ACHN (cell line): ENCODE results near the gene TSHR.
"Not testable (repeated sequence)": the region's sequence is repeated elsewhere in the genome, so short reads cannot be mapped to it uniquely, and the experiment has no call there.

Experiments
- DNase-seq: peaks from one replicate; pipeline ENCODE4 v3.0.0-alpha.2; 2015
- in situ Hi-C: cut with HindIII; loops from 2 replicates; pipeline ENCODE4 v1.10.0; 2017; ENCODE audit warnings: low sequenced_read_pairs, low pct_ligation_motif_present, low pct_unique_long_range_greater_than_20kb

TSHR gene

GRCh38 chr14:80946187-80946586 lies 9.2 kb upstream of the TSHR start:
- no peak for DNase-seq
- in situ Hi-C loops = no loop called here

DNA sequence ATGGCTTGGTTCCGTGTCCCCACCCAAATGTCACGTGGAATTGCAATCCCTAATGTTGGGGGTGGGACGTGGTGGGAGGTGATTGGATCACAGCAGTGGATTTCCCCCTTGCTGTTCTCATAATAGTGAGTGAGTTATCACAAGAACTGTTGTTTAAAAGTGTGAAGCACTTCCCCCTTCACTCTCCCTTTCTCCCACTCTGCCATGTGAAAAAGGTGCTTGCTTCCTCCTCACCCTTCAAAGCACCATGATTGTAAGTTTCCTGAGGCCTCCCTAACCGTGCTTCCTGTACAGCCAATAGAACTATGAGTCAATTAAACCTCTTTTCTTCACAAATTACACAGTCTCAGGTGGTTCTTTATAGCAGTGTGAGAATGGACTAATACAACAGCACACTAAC lies 8.6 kb upstream of the TSHR start:
- DNase-seq = no peak
- in situ Hi-C loops = no loop called here

- in situ Hi-C loops = no loop called here
- DNase-seq = no peak
These were observed 7.1 kb upstream of the TSHR start for GRCh38 chr14:80948291-80948690.

DNA sequence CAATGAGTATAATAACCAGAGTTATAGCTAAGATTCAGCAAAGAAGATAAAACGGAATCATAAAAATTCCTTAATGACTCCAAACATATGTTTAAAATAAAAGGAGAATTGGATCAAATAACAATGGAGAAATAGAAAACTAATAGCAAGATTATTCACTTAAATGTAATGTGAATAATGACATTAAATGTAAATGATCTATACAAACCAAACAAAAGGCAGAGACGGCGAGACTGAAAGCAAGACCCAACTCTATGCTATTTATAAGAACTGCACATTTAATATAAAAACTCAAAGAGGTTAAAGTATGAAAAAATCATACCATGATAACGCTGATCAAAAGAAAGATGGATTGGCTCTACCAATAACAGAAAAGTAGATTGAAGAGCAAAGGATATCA lies 3.9 kb upstream of the TSHR start:
- no peak for DNase-seq
- in situ Hi-C loops = no loop called here

GRCh38 chr14:80953211-80953610 lies 2.2 kb upstream of the TSHR start:
- DNase-seq, in situ Hi-C loops: not testable (repeated sequence)

- DNase-seq = peak; percentile 70
- in situ Hi-C loops = no loop called here
These were observed 628 bp upstream of the TSHR start for GRCh38 chr14:80954687-80955299.

GRCh38 chr14:80956102-80956501 lies 681 bp downstream of the TSHR start:
- in situ Hi-C loops = no loop called here
- DNase-seq = no peak

DNA sequence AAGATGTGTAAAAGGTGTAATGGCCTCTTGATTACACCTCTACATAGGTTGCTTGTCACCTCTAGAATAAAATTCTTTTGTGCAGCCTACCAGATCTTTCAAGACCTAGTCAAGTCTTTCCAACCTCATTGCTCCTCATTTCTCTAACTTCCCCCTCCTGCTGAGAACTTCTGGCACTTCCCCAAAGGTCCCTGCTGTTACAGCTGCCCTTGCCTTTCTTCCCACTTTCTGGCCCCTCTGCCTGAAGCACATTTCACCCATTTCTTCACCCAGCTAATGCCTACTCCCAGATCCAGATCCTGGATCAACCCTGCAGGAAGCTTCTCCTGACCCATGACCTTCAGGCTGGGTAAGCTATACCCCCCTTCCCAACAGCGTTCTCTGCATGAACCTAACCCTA lies 1.5 kb downstream of the TSHR start:
- no peak for DNase-seq
- in situ Hi-C loops = no loop called here

- in situ Hi-C loops = no loop called here
- DNase-seq = no peak
These were observed 2.2 kb downstream of the TSHR start for GRCh38 chr14:80957613-80958012.

DNA sequence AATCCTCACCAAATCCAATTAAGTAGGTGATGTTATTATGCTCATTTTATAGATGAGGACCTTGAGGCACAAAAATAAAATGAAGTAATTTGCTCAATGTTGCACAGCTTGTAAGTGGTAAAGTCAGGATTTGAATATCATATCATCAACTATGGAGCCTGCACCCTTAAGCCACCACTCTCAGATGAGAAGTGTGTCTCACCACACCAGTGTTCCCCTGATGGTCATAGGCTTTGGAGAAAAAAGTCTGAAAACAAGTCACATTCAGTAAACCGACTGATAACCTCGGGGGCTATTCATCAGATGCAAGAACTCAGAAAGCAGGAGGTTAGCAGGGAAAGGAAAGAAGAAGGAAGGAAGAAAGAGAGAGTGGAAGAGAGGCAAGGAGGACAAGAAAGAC lies 2.8 kb downstream of the TSHR start:
- in situ Hi-C loops = no loop called here
- no peak for DNase-seq

DNA sequence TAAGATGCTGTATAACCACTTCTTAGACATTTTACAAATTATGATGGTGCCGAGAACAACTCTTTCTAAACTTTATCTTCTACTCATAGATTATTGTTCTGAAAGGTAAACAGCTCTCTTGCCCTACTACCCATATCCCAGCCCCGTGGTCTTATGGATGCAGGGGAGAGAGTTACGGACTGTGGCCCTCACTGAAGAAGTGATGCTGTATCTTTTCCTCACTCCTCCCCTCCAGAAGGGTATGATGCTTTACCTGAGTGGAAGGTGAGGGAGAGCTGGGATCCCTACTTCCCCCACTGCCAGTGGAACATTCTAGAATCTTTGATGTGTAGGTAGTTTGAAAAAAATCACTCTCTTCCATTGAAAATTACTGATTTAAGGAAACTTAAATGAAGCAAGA lies 3.5 kb downstream of the TSHR start:
- DNase-seq = no peak
- in situ Hi-C loops = no loop called here

- in situ Hi-C loops = no loop called here
- no peak for DNase-seq
These were observed 4.1 kb downstream of the TSHR start for GRCh38 chr14:80959496-80959895.

- in situ Hi-C loops = no loop called here
These were observed 9.6 kb downstream of the TSHR start for GRCh38 chr14:80965037-80965436.

DNA sequence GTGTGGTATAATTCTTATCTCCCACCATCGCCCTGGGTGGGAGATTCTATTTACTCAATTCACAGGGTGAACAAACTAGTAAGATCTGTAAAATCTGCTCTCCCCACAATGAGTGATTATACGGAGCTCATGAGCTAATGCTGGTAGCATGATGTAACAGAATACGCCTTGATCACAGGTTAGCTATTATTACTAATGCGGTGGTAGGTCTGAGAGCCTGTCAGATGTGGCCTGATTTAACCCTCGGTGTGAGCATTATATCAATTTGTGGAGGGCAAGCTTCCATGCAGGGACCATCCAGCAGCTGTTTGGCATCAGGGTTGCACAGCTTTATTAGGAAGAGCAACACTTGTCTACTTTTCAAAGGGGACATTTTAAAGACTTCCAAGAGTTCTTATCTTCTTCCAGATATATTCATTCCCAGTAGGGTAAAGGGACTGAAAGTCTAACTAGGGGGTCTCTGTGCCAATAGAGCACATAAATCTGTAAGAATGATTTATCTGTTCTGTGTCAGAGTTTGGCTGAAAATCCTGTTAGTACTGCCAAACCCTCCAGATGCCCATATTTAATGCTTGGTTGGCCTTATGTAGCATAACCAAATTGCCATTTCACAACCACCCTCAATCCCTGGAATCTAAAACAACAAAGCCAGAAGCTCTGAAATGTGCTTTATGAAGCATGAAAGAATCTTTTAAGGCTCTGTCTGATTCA lies 18.7 kb downstream of the TSHR start:
- peak; percentile 86 for DNase-seq

More at GRCh38 chr14:80965037-80965436, 9.6 kb downstream of the TSHR start:
- DNase-seq = no peak

DNA sequence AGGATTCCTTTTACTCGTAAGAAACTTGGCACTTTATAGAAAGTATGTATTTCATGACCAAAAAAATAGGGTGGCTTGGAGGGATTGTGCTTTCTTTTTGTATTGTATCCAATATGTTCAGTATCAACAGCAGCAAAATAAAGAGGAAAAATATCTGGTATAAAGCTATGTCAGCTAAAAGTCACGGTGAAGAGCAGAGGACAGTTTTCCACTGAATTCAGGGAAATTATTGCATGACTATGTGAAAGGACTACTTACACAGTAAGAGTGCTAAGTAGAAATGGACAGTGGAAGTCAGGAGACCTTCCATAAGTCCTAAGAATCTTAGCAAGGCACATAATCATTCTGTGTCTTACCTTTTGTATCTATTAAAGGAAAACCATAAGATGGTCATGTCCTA lies 19.3 kb downstream of the TSHR start:
- in situ Hi-C loops = no loop called here
- no peak for DNase-seq

More for the DNA sequence above, 18.7 kb downstream of the TSHR start:
- in situ Hi-C loops = no loop called here

DNA sequence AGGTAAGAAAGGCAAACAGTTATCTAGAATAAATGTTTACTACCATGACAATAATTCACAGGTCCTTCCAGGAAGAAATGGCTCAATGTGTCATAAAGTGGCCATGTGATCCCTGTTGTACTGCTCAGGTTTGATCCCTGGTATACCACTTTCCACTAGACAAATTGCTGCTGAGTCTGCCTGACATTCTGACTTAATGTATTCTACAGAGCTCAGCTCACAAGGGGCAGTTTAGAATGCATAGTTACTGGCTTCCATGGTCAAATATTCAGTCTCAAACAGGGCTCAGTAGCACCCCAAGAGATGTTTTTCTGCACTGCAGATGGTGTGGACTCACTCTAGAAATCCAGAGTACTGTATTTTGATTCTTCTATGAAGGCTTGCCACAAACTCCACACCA lies 21.8 kb downstream of the TSHR start:
- in situ Hi-C loops = no loop called here
- no peak for DNase-seq

GRCh38 chr14:80978403-80978802 lies 23.0 kb downstream of the TSHR start:
- in situ Hi-C loops = no loop called here
- DNase-seq = no peak

- in situ Hi-C loops = no loop called here
- DNase-seq = no peak
These were observed 24.5 kb downstream of the TSHR start for GRCh38 chr14:80979951-80980350.

- DNase-seq = no peak
- in situ Hi-C loops = no loop called here
These were observed 25.7 kb downstream of the TSHR start for GRCh38 chr14:80981156-80981555.

DNA sequence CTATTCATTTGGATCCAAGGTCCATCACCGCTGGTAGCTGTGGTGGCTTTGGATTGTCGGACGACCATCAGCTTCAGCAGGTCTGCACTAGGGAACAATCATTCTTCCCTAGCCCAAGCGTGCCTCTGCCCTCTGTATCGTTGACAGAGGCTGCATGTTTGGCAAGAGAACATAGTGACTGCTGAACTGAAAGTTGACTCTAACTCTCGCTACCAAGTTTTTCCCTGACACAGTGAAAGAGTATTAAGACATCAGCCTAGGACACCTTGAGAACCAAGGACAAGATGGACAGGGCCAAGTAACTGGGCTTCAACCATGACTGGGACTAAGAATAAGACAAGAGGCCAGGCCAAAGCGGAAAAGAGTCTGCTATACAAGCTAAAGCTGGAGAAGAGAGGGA lies 26.3 kb downstream of the TSHR start:
- DNase-seq = no peak
- in situ Hi-C loops = no loop called here
